HFF-Myc (cell line): ENCODE results near the gene DEGS2.
"Not testable (repeated sequence)": the region's sequence is repeated elsewhere in the genome, so short reads cannot be mapped to it uniquely, and the experiment has no call there.

Experiments
- DNase-seq: peaks from one replicate; pipeline ENCODE4 v3.0.0-alpha.2; 2011; ENCODE audit warnings: low read depth; ENCODE audit errors: extremely low read depth
- H3K4me3 ChIP-seq: replicated peaks from 2 replicates; pipeline ENCODE4 v1.5.1; 2011; ENCODE audit warnings: low read depth, mild to moderate bottlenecking, control low read depth, low read length
- TF ChIP-seq, protein P1 (sequence below): IDR thresholded peaks from 2 replicates; pipeline ENCODE4 v1.5.1; 2012; ENCODE audit warnings: mild to moderate bottlenecking, low read depth, low read length, control low read depth; ENCODE audit errors: missing control alignments

Gene DEGS2

DNA sequence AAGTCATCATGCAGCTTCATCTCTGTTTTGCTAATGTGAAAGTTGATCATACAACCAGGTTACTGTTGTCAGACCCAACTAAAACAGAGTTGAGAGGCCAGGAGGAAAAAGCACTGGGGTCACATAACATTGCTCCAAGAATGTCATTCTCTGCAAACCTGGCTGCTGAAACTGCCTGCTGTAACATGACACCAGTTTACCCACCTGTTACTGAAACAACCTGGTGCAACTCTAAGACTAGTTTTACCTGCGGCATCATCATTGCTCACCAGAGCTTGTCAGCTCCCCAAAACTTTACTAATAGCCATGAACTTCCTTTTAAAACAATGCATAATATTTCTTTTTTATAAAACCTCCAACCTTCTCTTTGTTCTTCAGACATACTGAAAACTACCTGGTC lies 30.7 kb upstream of the DEGS2 start:
- TF ChIP-seq, protein P1, sequence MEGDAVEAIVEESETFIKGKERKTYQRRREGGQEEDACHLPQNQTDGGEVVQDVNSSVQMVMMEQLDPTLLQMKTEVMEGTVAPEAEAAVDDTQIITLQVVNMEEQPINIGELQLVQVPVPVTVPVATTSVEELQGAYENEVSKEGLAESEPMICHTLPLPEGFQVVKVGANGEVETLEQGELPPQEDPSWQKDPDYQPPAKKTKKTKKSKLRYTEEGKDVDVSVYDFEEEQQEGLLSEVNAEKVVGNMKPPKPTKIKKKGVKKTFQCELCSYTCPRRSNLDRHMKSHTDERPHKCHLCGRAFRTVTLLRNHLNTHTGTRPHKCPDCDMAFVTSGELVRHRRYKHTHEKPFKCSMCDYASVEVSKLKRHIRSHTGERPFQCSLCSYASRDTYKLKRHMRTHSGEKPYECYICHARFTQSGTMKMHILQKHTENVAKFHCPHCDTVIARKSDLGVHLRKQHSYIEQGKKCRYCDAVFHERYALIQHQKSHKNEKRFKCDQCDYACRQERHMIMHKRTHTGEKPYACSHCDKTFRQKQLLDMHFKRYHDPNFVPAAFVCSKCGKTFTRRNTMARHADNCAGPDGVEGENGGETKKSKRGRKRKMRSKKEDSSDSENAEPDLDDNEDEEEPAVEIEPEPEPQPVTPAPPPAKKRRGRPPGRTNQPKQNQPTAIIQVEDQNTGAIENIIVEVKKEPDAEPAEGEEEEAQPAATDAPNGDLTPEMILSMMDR, result no peak
- no peak overlapping the region for H3K4me3 ChIP-seq
- DNase-seq, result no peak

GRCh38 chr14:100188392-100189030 lies 29.1 kb upstream of the DEGS2 start:
- H3K4me3 ChIP-seq, result no peak overlapping the region
- DNase-seq, result no peak
- TF ChIP-seq, protein P1, result no peak

- TF ChIP-seq, protein P1, result no peak
- H3K4me3 ChIP-seq, result no peak overlapping the region
- no peak for DNase-seq
These were observed 27.9 kb upstream of the DEGS2 start for GRCh38 chr14:100187247-100187833.

GRCh38 chr14:100181876-100182551 lies 22.6 kb upstream of the DEGS2 start:
- not testable (repeated sequence) for H3K4me3 ChIP-seq, DNase-seq

DNA sequence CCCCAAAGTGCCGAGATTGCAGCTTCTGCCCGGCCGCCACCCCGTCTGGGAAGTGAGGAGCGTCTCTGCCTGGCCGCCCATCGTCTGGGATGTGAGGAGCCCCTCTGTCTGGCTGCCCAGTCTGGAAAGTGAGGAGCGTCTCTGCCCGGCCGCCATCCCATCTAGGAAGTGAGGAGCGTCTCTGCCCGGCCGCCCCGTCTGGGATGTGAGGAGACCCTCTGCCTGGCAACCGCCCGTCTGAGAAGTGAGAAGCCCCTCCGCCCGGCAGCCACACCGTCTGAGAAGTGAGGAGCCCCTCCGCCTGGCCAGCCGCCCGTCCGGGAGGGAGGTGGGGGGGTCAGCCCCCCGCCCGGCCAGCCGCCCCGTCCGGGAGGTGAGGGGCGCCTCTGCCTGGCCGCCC lies 21.2 kb upstream of the DEGS2 start:
- DNase-seq, H3K4me3 ChIP-seq: not testable (repeated sequence)

DNA sequence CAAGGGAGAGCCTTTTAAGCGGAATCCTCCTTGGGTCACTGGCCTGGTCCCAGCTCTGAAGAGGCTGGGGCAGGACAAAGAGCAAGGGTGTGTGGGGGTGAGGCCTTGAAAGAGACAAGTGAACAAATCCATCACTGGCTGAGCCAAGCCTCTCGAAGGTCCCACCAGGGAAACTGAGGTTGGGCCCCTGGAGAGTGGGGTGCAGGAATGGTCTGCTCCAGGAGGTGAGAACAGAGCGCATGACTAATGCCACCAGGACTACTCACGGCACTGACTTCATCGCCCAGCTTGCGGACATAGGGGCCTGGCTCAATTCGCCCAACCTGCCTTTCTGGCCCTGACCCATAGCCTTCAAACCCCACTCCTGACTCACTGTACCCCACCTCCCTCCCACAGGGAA lies 19.2 kb upstream of the DEGS2 start:
- TF ChIP-seq, protein P1, result no peak
- DNase-seq, result no peak
- H3K4me3 ChIP-seq, result no peak overlapping the region

GRCh38 chr14:100176811-100177327 lies 17.4 kb upstream of the DEGS2 start:
- H3K4me3 ChIP-seq, result no peak overlapping the region
- no peak for DNase-seq
- TF ChIP-seq, protein P1, result no peak
